Measurements from ENCODE around the gene KPNA3.

DNA sequence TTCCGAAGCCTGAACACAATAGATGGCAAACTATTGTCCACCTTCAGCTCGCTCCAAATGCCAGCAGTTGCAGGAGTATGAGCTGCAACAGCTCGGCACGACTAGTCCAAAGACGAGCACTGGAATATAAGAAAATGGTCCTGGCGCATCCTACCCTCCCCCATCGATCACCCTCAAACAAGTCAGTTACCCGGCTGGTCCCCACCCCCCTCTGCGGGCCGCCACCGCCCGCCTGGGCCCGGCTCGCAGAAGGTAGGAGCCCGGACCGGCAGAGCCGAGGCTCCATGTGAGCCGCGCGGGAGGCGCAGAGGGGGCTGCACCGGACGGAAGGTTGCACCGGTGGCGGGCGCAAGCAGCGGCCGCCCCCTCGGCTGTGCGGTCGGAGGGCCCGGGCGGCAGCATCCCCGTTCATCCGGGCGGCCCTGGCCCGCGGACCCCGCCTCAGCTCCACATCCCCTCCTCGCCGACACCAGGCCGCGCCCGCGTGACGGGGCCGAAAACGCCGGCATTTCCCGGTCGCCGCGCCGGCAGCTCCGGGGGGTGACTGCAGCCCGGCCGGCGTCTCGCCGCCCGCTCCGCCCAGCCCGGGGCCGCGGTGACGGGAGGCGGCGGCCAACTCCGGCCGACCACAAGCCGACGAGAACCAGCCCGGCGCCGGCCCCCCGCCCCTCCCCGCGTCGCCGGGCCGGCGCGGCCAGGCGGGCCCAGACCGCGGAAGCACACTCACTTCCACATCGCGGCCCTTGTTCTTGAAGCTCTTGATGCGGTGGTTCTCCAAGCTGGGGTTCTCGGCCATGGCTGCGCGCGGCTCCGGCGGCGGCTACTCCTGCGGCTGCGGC is 552 bp downstream of the KPNA3 start:
- TF ChIP-seq POLR2A (IDR thresholded peaks at IDR 0.05; ENCODE audit: low read depth, low read length) (no peak), FOS (IDR thresholded peaks at IDR 0.05; ENCODE audit: borderline replicate concordance, insufficient read depth, low read length) (no peak)
- TF ChIP-seq, protein P1, sequence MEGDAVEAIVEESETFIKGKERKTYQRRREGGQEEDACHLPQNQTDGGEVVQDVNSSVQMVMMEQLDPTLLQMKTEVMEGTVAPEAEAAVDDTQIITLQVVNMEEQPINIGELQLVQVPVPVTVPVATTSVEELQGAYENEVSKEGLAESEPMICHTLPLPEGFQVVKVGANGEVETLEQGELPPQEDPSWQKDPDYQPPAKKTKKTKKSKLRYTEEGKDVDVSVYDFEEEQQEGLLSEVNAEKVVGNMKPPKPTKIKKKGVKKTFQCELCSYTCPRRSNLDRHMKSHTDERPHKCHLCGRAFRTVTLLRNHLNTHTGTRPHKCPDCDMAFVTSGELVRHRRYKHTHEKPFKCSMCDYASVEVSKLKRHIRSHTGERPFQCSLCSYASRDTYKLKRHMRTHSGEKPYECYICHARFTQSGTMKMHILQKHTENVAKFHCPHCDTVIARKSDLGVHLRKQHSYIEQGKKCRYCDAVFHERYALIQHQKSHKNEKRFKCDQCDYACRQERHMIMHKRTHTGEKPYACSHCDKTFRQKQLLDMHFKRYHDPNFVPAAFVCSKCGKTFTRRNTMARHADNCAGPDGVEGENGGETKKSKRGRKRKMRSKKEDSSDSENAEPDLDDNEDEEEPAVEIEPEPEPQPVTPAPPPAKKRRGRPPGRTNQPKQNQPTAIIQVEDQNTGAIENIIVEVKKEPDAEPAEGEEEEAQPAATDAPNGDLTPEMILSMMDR (IDR thresholded peaks at IDR 0.05; ENCODE audit: extremely low read depth in 1 of 2, insufficient read depth in 1 of 2, low read depth in 1 of 2, low read length in 2 of 2): no peak
